ENCODE results near the gene LIN28B.

The LIN28B gene

DNA sequence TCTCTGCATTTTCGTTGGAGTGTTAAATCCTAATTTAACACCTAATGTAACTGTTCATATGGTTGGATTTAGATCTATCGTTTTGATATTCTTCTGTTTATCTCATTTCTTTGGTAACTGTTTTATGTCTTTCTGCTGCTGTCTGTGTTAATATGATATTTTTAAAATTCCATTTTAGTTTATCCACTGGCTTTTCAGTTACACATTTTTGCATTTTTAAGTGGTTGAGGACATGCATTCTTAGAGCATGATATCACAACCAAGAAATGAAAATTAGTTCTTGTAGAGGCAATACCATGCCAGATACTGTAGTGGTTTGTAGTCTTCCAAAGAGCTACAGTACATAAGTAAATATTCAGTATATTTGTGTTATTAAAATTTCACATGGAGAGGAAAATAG, 58.6 kb downstream of the LIN28B start:
- no peak for DNase-seq

DNA sequence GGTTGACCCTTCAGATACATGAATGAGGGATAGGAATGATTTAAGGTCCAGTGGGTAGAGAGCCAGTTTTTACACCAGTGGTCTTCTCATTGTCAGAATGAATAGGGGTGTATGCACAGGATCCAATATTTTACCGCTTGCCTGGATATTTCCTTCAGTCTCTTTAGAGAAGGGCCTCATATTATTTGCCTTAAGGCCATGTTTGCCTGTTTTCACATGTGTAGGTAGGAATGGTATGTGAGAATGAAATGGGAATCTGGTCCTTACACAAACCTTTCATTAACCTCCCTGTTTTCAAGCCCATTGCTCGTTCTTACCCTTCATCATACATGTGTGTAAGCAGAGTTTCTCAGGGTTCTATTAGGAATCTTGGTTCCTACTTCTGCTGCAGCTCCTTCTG, 62.4 kb downstream of the LIN28B start:
- DNase-seq: no peak

DNA sequence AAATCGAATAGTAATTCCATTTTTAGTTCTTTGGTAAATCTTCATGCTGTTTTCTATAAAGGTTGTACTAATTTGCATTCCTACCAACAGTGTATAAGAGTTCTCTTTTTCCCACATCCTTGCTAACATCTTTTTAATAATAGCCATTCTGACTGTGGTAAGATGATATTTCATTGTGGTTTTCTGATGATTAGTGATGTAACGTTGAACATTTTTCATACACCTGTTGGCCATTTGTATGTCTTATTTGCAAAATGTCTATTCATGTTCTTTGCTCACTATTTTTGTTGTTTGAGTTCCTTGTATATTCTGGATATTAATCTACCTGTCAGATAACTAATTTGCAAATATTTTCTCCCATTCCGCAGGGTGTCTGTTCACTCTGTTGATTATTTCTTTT, 64.5 kb downstream of the LIN28B start:
- no peak for DNase-seq

GRCh38 chr6:105022416-105022815, 65.5 kb downstream of the LIN28B start:
- no peak for DNase-seq

GRCh38 chr6:105024803-105025202, 67.9 kb downstream of the LIN28B start:
- no peak for DNase-seq

- no peak for DNase-seq
Measured at GRCh38 chr6:105028898-105029297, 72.0 kb downstream of the LIN28B start.

DNA sequence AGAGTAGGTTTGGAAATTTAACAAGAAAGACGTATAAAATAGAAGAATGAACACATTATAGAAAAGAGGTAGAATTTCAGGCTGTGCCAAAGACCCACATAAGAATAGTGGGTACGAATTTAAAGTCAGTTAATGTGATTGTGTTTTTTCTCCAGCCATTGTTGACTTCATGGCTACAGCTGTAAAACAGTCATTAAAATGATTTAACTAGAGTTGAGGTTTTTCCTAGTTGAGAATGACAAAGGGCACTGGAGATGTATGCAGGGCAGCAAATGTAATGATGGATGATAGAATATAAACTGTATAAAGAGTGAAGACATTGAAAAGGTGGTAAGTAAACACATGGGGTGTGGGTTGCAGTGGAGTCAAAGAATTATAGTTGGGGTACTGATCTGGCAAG, 72.7 kb downstream of the LIN28B start:
- no peak for DNase-seq

GRCh38 chr6:105034470-105034869, 77.6 kb downstream of the LIN28B start:
- DNase-seq: no peak

DNA sequence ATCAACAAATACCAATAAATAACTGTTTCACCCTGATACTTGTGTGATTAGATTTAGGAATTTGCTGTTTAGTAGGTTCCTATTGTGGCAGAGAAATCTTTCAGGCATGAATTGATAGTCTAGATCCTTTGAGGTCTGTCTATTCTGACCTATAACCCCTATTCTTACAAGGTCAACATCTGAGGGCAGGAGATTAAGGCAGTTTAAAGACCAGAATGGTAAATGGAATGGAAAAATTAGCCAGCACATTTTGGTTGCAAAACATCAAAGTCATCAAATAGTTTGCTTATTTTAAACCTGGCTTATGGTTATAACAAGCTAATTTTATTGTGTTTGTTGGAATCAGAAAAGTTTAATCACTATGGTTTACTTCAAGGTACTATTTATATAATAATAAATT, 78.4 kb downstream of the LIN28B start:
- DNase-seq: no peak

DNA sequence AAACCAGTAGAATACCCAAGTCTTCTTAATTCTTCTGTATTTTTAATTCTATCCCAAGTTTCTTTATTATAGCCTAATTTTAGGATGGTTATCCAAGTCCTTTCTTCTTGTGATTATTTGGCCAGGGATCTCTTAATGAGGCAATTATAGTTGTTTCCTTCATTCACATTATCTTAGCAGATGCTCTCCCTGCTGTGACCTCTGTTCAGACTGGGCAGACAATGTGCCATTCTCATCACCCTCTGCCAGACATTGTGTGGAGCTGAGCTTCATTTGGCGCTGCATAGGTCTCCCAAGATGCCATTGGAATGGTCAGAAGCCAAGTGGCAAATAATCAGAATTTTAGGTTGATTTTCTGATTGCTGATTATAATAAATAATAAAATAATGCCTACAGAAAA, 79.4 kb downstream of the LIN28B start:
- no peak for DNase-seq

DNA sequence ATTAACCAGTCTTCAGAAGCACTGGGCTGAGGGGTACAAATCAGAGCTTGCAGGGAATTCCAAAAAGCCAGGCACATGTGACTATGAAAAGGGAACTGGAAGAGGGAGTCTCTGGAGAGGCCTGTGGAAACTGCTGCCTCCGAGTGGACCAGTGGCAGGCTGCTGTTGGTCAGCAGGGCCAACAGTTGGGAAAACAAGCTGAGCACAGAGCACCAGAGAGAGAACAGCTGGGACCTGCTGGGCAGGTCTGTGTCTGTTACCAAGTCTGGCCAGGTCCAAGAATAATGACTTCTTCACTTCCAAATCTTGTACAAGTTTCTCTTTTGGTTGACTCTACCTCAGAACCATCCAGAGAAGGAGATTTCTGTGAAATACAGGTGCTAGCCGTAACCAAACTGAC, 81.4 kb downstream of the LIN28B start:
- DNase-seq: no peak

DNA sequence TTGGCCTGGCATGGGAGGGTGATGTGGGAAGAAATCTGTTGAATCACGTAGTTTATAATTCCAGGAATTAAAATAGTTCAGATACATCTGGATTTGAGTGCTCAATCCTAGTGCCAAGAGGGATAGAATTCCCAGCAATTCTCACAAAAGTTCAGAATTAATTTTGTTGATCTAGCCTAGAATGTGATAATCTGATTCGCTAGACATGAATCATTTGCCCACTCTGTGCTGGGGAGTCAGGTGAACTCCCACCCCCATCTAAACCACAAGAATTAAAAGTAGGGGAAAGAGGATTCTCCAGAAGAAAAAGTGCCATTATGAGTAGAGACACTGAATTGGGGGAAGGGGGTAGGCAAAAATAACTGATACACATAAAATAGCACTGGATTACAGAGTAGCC, 85.0 kb downstream of the LIN28B start:
- no peak for DNase-seq

- no peak for DNase-seq
Measured at GRCh38 chr6:105042648-105043047, 85.7 kb downstream of the LIN28B start.

DNA sequence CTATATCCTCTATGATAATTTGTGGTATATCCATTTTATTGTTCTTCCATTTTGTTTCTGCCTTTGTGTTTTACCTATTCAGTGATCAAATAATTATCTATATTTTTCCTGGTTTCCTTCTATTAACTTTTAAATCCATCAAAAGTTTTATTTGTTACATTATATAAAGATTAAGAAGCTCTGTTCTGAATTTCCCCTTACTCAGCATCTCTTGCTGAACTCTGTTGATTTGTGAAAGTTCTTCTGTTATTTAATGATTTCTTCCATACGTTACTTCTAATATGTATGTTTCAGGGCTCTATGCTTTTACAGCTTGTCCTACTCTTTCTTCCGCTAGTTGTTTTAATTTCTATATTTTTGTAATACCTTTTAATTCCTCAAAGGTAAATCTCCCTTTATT, 87.1 kb downstream of the LIN28B start:
- no peak for DNase-seq

GRCh38 chr6:105045526-105045925, 88.6 kb downstream of the LIN28B start:
- DNase-seq: no peak

- no peak for DNase-seq
Measured at GRCh38 chr6:105051941-105052471, 95.1 kb downstream of the LIN28B start.

DNA sequence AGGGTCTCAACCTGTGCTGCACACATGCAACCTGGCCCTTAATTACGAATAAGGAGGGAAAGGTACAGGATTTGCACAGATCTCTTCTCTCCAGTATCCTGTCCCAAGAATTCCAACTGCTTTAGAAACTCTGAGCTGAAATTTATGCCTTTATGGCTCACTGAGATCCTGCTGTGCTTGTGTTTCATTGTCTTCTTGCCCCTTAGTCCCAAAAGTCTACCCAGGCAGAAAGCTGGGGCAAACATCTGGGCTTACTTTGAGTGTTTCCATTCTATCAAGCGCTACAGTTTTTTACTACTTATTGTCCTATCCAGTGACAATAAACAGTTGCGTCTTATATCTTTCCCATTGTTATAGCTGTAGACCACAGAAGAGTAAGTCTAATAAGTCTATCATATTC, 99.7 kb downstream of the LIN28B start:
- no peak for DNase-seq

- DNase-seq: no peak
Measured at GRCh38 chr6:105057160-105057559, 100.3 kb downstream of the LIN28B start.

DNA sequence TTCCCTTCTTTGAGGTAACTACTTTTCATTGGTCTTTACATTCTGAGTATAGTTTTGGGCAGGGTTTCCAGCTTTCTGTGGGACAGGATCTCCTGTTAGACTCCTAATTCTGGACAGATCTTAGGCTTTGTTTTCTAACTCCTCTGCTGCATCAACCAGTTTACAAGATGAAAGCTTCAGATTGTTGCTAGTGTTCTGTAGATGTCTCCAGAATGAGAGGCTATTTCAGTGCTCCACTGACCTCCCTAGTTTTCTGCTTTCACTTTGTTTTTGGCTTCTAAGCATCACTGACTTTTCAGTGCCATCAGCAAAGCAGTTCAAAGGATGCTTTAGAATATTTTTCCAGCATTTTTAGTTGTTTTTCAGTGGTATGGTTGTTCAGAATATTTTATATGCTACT, 101.4 kb downstream of the LIN28B start:
- no peak for DNase-seq

DNA sequence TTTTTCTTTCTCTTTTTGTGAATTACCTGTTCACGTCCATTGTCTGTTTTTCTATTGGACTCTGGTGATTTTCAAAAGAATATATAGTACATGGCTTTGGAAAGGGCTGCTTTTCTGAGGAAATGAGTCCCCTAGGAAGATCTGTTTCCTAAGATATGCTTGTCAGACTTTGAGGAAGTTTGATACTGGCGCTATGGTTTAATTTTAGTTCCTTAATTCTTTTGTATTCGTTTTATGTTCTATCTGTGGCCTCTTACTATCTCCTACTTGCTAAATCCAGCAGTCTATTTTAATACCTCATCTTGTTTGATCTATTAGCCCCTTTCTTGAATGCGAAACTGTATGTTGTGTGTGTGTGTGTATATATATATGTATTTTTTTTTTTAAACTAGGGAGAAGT, 101.9 kb downstream of the LIN28B start:
- DNase-seq: no peak

- DNase-seq: no peak
Measured at GRCh38 chr6:105066233-105066632, 109.3 kb downstream of the LIN28B start.

GRCh38 chr6:105066836-105067235, 109.9 kb downstream of the LIN28B start:
- DNase-seq: no peak

GRCh38 chr6:105067329-105067728, 110.4 kb downstream of the LIN28B start:
- DNase-seq: no peak

GRCh38 chr6:105068407-105068806, 111.5 kb downstream of the LIN28B start:
- no peak for DNase-seq

GRCh38 chr6:105069821-105070445, 113.0 kb downstream of the LIN28B start:
- no peak for DNase-seq
